ENCODE results near the gene GNPTAB. TPM values are rescaled to one million over a fixed set of nuclear protein-coding genes. Genes with fewer than 3 reads are reported as not detected.

The GNPTAB gene
- total and polyA plus RNA-seq, 11 donors, result 18.0 to 61.2 (median 44.9) TPM

- Histone ChIP-seq H3K36me3 (peaks cover 0 to 63% (median 31%) of the 10 kb centered on the region in 9 donors), H3K4me3 (no peak overlapping the region), H3K9me3 (no peaks in the 10 kb centered on the region), H3K27ac (no peak overlapping the region), H3K4me1 (peaks cover 0 to 44% (median 1%) of the 10 kb centered on the region in 12 donors), H3K27me3 (no peaks in the 10 kb centered on the region)
- DNase-seq, result peak in 4 of 5 donors; percentile 41 to 63 (median 50)
- ATAC-seq, result peak in 3 of 4 donors; percentile 69 to 77 (median 74)
- 51 to 56% (median 55%) methylated on average over 2 of the region's 2 CpGs for WGBS, 4 donors
- TF ChIP-seq POLR2A (IDR thresholded peaks at IDR 0.05), result no peak
- peak in 11 of 12 donors; percentile 89 to 99 (median 95) for TF ChIP-seq CTCF (IDR thresholded peaks at IDR 0.05)
- intact Hi-C loops (cut with DNase I), result loop anchor here in 9 of 10 donors (2.0 to 10.0 kb wide), 6 partner anchors 57 to 369 kb away; partner anchors contain the start of genes GNPTAB (in 6 of the 9) and ARL1 (in 1 of the 9)
Observed at GRCh38 chr12:101773650-101774162, 57.1 kb downstream of the GNPTAB start.

- no peak overlapping the region for H3K4me3 ChIP-seq
- ATAC-seq (peak in 1 of 4 donors; percentile 30), DNase-seq (no peak)
- H3K27ac ChIP-seq, result peak overlapping the region in 1 of 12 donors; percentile 68
- intact Hi-C loops (cut with DNase I), result loop anchor here in 7 of 10 donors (2.0 to 10.0 kb wide), 5 partner anchors 59 to 367 kb away; partner anchors contain the start of genes GNPTAB (in 4 of the 7) and ARL1 (in 1 of the 7)
- WGBS, 4 donors, result 69 to 79% (median 77%) methylated on average over 5 of the region's 5 CpGs
- no peak for TF ChIP-seq CTCF (IDR thresholded peaks at IDR 0.05)
- no peak for TF ChIP-seq POLR2A (IDR thresholded peaks at IDR 0.05)
- H3K4me1 ChIP-seq, result peaks cover 0 to 30% (median 0%) of the 10 kb centered on the region in 12 donors
- H3K27me3 ChIP-seq, result no peaks in the 10 kb centered on the region
- peaks cover 0 to 65% (median 36%) of the 10 kb centered on the region in 9 donors for H3K36me3 ChIP-seq
- H3K9me3 ChIP-seq, result no peaks in the 10 kb centered on the region
Observed at GRCh38 chr12:101772012-101772775, 58.6 kb downstream of the GNPTAB start.

GRCh38 chr12:101769865-101770264 is 60.9 kb downstream of the GNPTAB start:
- WGBS, 4 donors, result 89 to 96% (median 94%) methylated on average over 5 of the region's 5 CpGs
- peaks cover 0 to 71% (median 52%) of the 10 kb centered on the region in 9 donors for H3K36me3 ChIP-seq
- H3K4me3 ChIP-seq, result no peak overlapping the region
- H3K4me1 ChIP-seq, result peaks cover 0 to 22% (median 0%) of the 10 kb centered on the region in 12 donors
- no peak for TF ChIP-seq CTCF (IDR thresholded peaks at IDR 0.05)
- TF ChIP-seq POLR2A (IDR thresholded peaks at IDR 0.05), result no peak
- DNase-seq, result no peak
- no peaks in the 10 kb centered on the region for H3K27me3 ChIP-seq
- ATAC-seq, result no peak
- intact Hi-C loops (cut with DNase I), result loop anchor here in 4 of 10 donors (5.0 to 10.0 kb wide), 3 partner anchors 67 to 365 kb away; partner anchors contain the start of gene ARL1 (in 1 of the 4)
- no peak overlapping the region for H3K27ac ChIP-seq
- no peaks in the 10 kb centered on the region for H3K9me3 ChIP-seq

- DNase-seq, result no peak
- TF ChIP-seq CTCF (IDR thresholded peaks at IDR 0.05), result no peak
- TF ChIP-seq POLR2A (IDR thresholded peaks at IDR 0.05), result no peak
- WGBS, 4 donors, result 64 to 88% (median 79%) methylated on average over 2 of the region's 2 CpGs
- Histone ChIP-seq H3K27ac (no peak overlapping the region), H3K4me1 (peaks cover 0 to 28% (median 0%) of the 10 kb centered on the region in 12 donors), H3K9me3 (no peaks in the 10 kb centered on the region), H3K27me3 (no peaks in the 10 kb centered on the region), H3K4me3 (no peak overlapping the region), H3K36me3 (peaks cover 0 to 79% (median 58%) of the 10 kb centered on the region in 9 donors)
- ATAC-seq, result no peak
- intact Hi-C loops (cut with DNase I), result no loop called here
Observed at GRCh38 chr12:101768781-101769180, 62.0 kb downstream of the GNPTAB start.
